ENCODE results near the gene FTL. TPM values are rescaled to one million over a fixed set of nuclear protein-coding genes. Genes with fewer than 3 reads are reported as not detected.

Gene FTL
- total and polyA plus RNA-seq, 3 experiments from 2014 or later: 1,478 to 4,521 (median 1,489) TPM

- Mint-ChIP-seq H3K9me3 (no peaks in the 10 kb centered on the region), H3K4me3 (no peak overlapping the region), H3K4me1 (peaks cover 18 to 34% (median 24%) of the 10 kb centered on the region in 3 donors), H3K36me3 (peaks cover 0 to 20% (median 0%) of the 10 kb centered on the region in 3 donors), H3K27me3 (peaks cover 0 to 2% of the 10 kb centered on the region in 2 donors), H3K27ac (peak overlapping the region in 1 of 8 donors; percentile 75)
- H3K4me3 ChIP-seq (ENCODE audit: low read length): no peak overlapping the region
- POLR2A ChIA-PET: interaction anchor here (0.6 kb wide), 1 partner anchor 85 kb away, joined by 5 read pairs; no protein-coding TSS in a partner anchor
- H3K4me1 ChIP-seq (ENCODE audit: insufficient read depth, low read length): peaks cover 14% of the 10 kb centered on the region
- no peaks in the 10 kb centered on the region for H3K36me3 ChIP-seq (ENCODE audit: insufficient read depth, low read length)
- DNase-seq: peak in 2 of 5 donors; percentile 29 to 60
- CTCF ChIA-PET: interaction anchor here (1.4 to 3.1 kb wide), 5 partner anchors 21 to 148 kb away, joined by 3 to 11 read pairs (median 9); partner anchors contain the start of gene LIN7B
- no peak overlapping the region for H3K27ac ChIP-seq (ENCODE audit: low read depth, low read length)
- no peaks in the 10 kb centered on the region for H3K27me3 ChIP-seq (ENCODE audit: insufficient read depth, low read length, poor library complexity, severe bottlenecking)
- H3K9me3 ChIP-seq (ENCODE audit: low read length): no peaks in the 10 kb centered on the region
These were observed 32.9 kb downstream of the FTL start for GRCh38 chr19:48997972-48998371.

DNA sequence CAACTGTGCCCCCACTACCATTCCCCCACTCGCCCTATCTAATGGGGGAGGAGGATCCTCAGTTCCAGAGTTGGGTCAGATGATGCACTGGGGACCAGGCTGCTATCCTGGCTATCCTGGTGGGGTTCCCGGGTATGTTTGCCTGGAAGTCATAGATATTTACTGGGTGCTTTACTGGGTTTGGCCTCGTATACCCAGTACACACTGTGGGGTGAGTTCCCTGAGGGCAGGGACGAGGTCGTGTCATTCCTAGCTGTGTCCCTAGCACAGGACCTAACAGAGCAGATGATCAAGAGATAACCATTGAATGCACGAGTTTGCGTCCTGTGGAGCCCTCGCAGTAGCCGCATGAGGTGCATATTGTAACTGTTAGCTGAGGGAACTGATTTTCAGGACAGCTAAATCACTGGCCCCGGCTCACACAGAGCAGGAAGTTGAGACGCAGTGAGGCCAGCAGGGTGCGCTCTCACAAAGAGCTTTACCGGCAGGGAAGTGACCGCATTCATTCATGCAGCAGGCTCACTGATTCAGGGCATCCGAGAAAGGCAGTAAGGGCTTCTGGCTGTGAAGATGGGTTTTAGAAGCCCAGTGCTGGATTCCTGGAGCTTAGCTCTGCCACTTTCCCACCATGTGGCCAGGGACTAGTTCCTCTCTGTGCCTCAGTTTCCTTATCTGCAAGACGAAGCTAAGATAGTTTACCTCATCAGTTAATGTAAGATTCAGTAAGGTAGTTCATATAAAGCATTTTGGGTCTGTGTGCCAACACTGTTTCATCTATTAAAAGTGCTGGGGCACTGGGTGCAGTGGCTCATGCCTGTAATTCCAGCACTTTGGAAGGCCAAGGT is 34.6 kb downstream of the FTL start:
- Histone ChIP-seq H3K4me1 (ENCODE audit: insufficient read depth, low read length) (peaks cover 5% of the 10 kb centered on the region), H3K27me3 (ENCODE audit: insufficient read depth, low read length, poor library complexity, severe bottlenecking) (no peaks in the 10 kb centered on the region), H3K36me3 (ENCODE audit: insufficient read depth, low read length) (peaks cover 7% of the 10 kb centered on the region), H3K27ac (ENCODE audit: low read depth, low read length) (no peak overlapping the region), H3K9me3 (ENCODE audit: low read length) (no peaks in the 10 kb centered on the region), H3K4me3 (ENCODE audit: low read length) (no peak overlapping the region)
- CTCF ChIA-PET: interaction anchor here (0.8 to 3.1 kb wide), 9 partner anchors 10 to 199 kb away, joined by 3 to 10 read pairs (median 5); no protein-coding TSS in a partner anchor
- POLR2A ChIA-PET: no interaction called here
- peak; percentile 44 to 72 (median 45) for DNase-seq
- Mint-ChIP-seq H3K27me3 (no peaks in the 10 kb centered on the region), H3K4me3 (peak overlapping the region in 1 of 7 donors; percentile 3), H3K36me3 (peaks cover 0 to 31% (median 0%) of the 10 kb centered on the region in 3 donors), H3K9me3 (no peaks in the 10 kb centered on the region), H3K27ac (peak overlapping the region in 2 of 8 donors; percentile 54 to 77), H3K4me1 (peaks cover 10 to 24% (median 14%) of the 10 kb centered on the region in 3 donors)

DNA sequence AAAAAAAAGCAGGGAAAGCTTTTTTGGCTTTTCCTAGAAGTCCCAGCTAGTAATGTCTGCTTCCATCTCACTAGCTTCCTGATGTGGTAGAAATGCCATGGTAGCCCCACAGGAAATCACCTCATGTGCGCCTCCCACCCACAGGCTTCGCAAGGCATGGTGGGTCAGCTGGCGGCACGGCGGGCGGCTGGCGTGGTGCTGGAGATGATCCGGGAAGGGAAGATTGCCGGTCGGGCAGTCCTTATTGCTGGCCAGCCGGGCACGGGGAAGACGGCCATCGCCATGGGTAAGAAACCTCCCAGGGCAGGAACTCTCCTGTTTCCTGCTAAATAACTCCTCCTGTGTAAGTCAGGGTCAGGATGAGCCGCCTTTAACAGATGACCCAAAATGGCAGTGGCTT is 39.0 kb downstream of the FTL start:
- H3K4me3 Mint-ChIP-seq: no peak overlapping the region
- DNase-seq: no peak
- no peaks in the 10 kb centered on the region for H3K9me3 Mint-ChIP-seq
- H3K36me3 ChIP-seq (ENCODE audit: insufficient read depth, low read length): peaks cover 7% of the 10 kb centered on the region
- H3K27ac ChIP-seq (ENCODE audit: low read depth, low read length): no peak overlapping the region
- H3K27me3 Mint-ChIP-seq: no peaks in the 10 kb centered on the region
- H3K4me1 Mint-ChIP-seq: peaks cover 3 to 6% (median 4%) of the 10 kb centered on the region in 3 donors
- no peaks in the 10 kb centered on the region for H3K27me3 ChIP-seq (ENCODE audit: insufficient read depth, low read length, poor library complexity, severe bottlenecking)
- H3K27ac Mint-ChIP-seq: no peak overlapping the region
- ChIA-PET POLR2A (interaction anchor here (0.8 kb wide), 1 partner anchor 83 kb away, joined by 3 read pairs; no protein-coding TSS in a partner anchor), CTCF (interaction anchor here (1.2 kb wide), 1 partner anchor 10 kb away, joined by 10 read pairs; the partner anchor contains the start of genes GYS1 and RUVBL2)
- H3K9me3 ChIP-seq (ENCODE audit: low read length): no peaks in the 10 kb centered on the region
- no peaks in the 10 kb centered on the region for H3K4me1 ChIP-seq (ENCODE audit: insufficient read depth, low read length)
- H3K4me3 ChIP-seq (ENCODE audit: low read length): no peak overlapping the region
- H3K36me3 Mint-ChIP-seq: peaks cover 0 to 57% (median 0%) of the 10 kb centered on the region in 3 donors

DNA sequence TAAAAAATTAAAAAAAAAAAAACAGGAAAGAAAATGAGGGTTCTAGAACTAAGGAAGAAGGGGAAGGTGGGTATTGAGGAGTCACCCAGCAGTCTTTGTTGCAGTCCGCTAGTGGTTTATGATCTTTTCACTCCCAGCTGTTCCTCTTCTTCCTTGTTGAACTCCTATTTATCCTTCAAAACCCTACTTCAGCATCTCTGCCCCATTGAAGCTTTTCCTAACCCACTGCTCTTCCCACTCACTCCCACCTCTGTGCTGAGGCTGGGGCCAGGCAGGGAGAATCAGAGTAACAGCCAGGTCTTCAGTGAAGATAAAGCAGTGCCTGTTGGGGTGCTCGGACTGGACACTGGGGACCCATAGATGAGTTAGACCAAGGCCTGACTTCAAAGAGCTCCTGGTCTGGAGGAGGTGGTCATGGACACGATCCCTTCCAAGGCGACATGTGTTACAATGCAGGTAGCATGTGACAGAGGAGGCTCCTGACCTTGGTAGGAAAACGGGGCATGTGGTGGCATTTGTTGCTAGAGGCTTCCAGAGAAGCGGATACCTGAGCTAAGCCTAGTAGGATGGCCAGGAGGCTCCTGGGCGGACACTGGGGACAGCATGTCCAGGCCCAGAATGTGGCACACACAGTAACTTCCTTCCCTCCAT is 40.0 kb downstream of the FTL start:
- Histone ChIP-seq H3K9me3 (ENCODE audit: low read length) (no peaks in the 10 kb centered on the region), H3K36me3 (ENCODE audit: insufficient read depth, low read length) (peaks cover 7% of the 10 kb centered on the region), H3K27me3 (ENCODE audit: insufficient read depth, low read length, poor library complexity, severe bottlenecking) (no peaks in the 10 kb centered on the region), H3K27ac (ENCODE audit: low read depth, low read length) (no peak overlapping the region), H3K4me1 (ENCODE audit: insufficient read depth, low read length) (no peaks in the 10 kb centered on the region), H3K4me3 (ENCODE audit: low read length) (no peak overlapping the region)
- no peaks in the 10 kb centered on the region for H3K9me3 Mint-ChIP-seq
- CTCF ChIA-PET: no interaction called here
- peaks cover 0 to 61% (median 0%) of the 10 kb centered on the region in 3 donors for H3K36me3 Mint-ChIP-seq
- H3K4me3 Mint-ChIP-seq: no peak overlapping the region
- no peaks in the 10 kb centered on the region for H3K27me3 Mint-ChIP-seq
- no peak for DNase-seq
- H3K4me1 Mint-ChIP-seq: no peaks in the 10 kb centered on the region
- H3K27ac Mint-ChIP-seq: peak overlapping the region in 1 of 8 donors; percentile 65
- POLR2A ChIA-PET: interaction anchor here (0.7 kb wide), 1 partner anchor 12 kb away, joined by 5 read pairs; the partner anchor contains the start of gene GYS1

DNA sequence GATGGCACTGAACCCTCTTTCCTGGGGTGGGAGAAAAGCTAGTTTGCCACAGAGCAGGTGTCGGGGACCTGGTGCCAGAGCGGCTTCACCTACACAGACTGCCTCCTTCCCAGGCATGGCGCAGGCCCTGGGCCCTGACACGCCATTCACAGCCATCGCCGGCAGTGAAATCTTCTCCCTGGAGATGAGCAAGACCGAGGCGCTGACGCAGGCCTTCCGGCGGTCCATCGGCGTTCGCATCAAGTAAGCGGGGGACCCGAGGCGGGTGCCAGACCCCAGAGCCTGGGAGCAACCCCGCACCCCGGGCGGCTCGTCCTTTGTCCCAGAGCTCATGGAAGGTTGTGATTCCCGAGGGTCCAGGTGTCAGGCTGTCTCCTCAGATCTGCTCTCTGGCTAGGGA is 41.8 kb downstream of the FTL start:
- Histone ChIP-seq H3K9me3 (ENCODE audit: low read length) (no peaks in the 10 kb centered on the region), H3K27ac (ENCODE audit: low read depth, low read length) (no peak overlapping the region), H3K4me3 (ENCODE audit: low read length) (no peak overlapping the region), H3K27me3 (ENCODE audit: insufficient read depth, low read length, poor library complexity, severe bottlenecking) (no peaks in the 10 kb centered on the region), H3K36me3 (ENCODE audit: insufficient read depth, low read length) (peaks cover 7% of the 10 kb centered on the region), H3K4me1 (ENCODE audit: insufficient read depth, low read length) (no peaks in the 10 kb centered on the region)
- no peaks in the 10 kb centered on the region for H3K4me1 Mint-ChIP-seq
- no peak for DNase-seq
- H3K4me3 Mint-ChIP-seq: no peak overlapping the region
- H3K36me3 Mint-ChIP-seq: peaks cover 0 to 73% (median 2%) of the 10 kb centered on the region in 3 donors
- ChIA-PET POLR2A (no interaction called here), CTCF (interaction anchor here (0.8 kb wide), 1 partner anchor 14 kb away, joined by 3 read pairs; the partner anchor contains the start of genes GYS1 and RUVBL2)
- H3K9me3 Mint-ChIP-seq: no peaks in the 10 kb centered on the region
- H3K27ac Mint-ChIP-seq: no peak overlapping the region
- no peaks in the 10 kb centered on the region for H3K27me3 Mint-ChIP-seq

- Histone ChIP-seq H3K4me3 (ENCODE audit: low read length) (no peak overlapping the region), H3K9me3 (ENCODE audit: low read length) (no peaks in the 10 kb centered on the region), H3K4me1 (ENCODE audit: insufficient read depth, low read length) (no peaks in the 10 kb centered on the region), H3K27ac (ENCODE audit: low read depth, low read length) (no peak overlapping the region), H3K27me3 (ENCODE audit: insufficient read depth, low read length, poor library complexity, severe bottlenecking) (no peaks in the 10 kb centered on the region), H3K36me3 (ENCODE audit: insufficient read depth, low read length) (no peaks in the 10 kb centered on the region)
- H3K4me3 Mint-ChIP-seq: no peak overlapping the region
- no peaks in the 10 kb centered on the region for H3K4me1 Mint-ChIP-seq
- no peak overlapping the region for H3K27ac Mint-ChIP-seq
- no peak for DNase-seq
- ChIA-PET POLR2A (no interaction called here), CTCF (interaction anchor here (0.9 to 1.7 kb wide), 3 partner anchors 10 to 39 kb away, joined by 3 to 6 read pairs (median 5); partner anchors contain the start of genes GYS1 and RUVBL2)
- H3K9me3 Mint-ChIP-seq: no peaks in the 10 kb centered on the region
- H3K27me3 Mint-ChIP-seq: no peaks in the 10 kb centered on the region
- peaks cover 0 to 69% (median 2%) of the 10 kb centered on the region in 3 donors for H3K36me3 Mint-ChIP-seq
These were observed 44.7 kb downstream of the FTL start for GRCh38 chr19:49009828-49010227.

- Mint-ChIP-seq H3K9me3 (no peaks in the 10 kb centered on the region), H3K4me1 (no peaks in the 10 kb centered on the region)
- POLR2A ChIA-PET: no interaction called here
These were observed 45.3 kb downstream of the FTL start for GRCh38 chr19:49010453-49010852.

More at GRCh38 chr19:49010453-49010852, 45.3 kb downstream of the FTL start:
- Histone ChIP-seq H3K27ac (ENCODE audit: low read depth, low read length) (no peak overlapping the region), H3K4me3 (ENCODE audit: low read length) (no peak overlapping the region), H3K36me3 (ENCODE audit: insufficient read depth, low read length) (no peaks in the 10 kb centered on the region), H3K9me3 (ENCODE audit: low read length) (no peaks in the 10 kb centered on the region), H3K4me1 (ENCODE audit: insufficient read depth, low read length) (no peaks in the 10 kb centered on the region), H3K27me3 (ENCODE audit: insufficient read depth, low read length, poor library complexity, severe bottlenecking) (no peaks in the 10 kb centered on the region)
- H3K4me3 Mint-ChIP-seq: no peak overlapping the region
- CTCF ChIA-PET: interaction anchor here (0.9 to 1.7 kb wide), 3 partner anchors 10 to 40 kb away, joined by 3 to 6 read pairs (median 5); partner anchors contain the start of genes GYS1 and RUVBL2
- no peak for DNase-seq
- peaks cover 0 to 67% (median 2%) of the 10 kb centered on the region in 3 donors for H3K36me3 Mint-ChIP-seq
- H3K27ac Mint-ChIP-seq: no peak overlapping the region
- H3K27me3 Mint-ChIP-seq: no peaks in the 10 kb centered on the region

Data from CD8-positive, alpha-beta memory T cell (primary cell).